HFFc6 (cell line): ENCODE measurements around the gene NUFIP1. TPM values are rescaled to one million over a fixed set of nuclear protein-coding genes. Genes with fewer than 3 reads are reported as not detected.
A peak's percentile ranks its signal among the peaks of the same experiment; 100 is the strongest.

Source experiments
- DNase-seq: peaks from one replicate; pipeline ENCODE4 v3.0.0-alpha.2; 2018
- H3K27ac Mint-ChIP-seq: 2 replicates; pipeline ENCODE4 v1.8.0; 2020; ENCODE audit warnings: mild to moderate bottlenecking, mixed read lengths
- H3K27me3 Mint-ChIP-seq: 2 replicates; pipeline ENCODE4 v1.8.0; 2021; ENCODE audit warnings: mild to moderate bottlenecking, moderate library complexity, mixed read lengths; ENCODE audit not compliant: insufficient read depth
- H3K36me3 Mint-ChIP-seq: 2 replicates; pipeline ENCODE4 v1.8.0; 2021; ENCODE audit warnings: low read depth, mixed read lengths
- H3K4me1 Mint-ChIP-seq: 2 replicates; pipeline ENCODE4 v1.8.0; 2020; ENCODE audit warnings: low read depth, mixed read lengths
- H3K4me3 Mint-ChIP-seq: 2 replicates; pipeline ENCODE4 v1.8.0; 2020; ENCODE audit warnings: mild to moderate bottlenecking, moderate library complexity, mixed read lengths
- H3K9me3 Mint-ChIP-seq: 2 replicates; pipeline ENCODE4 v1.8.0; 2020; ENCODE audit warnings: mild to moderate bottlenecking, mixed read lengths
- CTCF ChIP-seq: fragments of 200-600 bp; sonication (generic); IDR thresholded peaks from 2 replicates; pipeline ENCODE4 v1.5.0; 2021; ENCODE audit warnings: antibody characterized with exemption, mild to moderate bottlenecking
- total RNA-seq, 6 experiments: library from RNA; stranded (reverse); fragmentation: NEBNext Ultra II Directional; extraction: Animal tissue kit (Norgen Biotek cat#: 25700); gene quantifications; 2 replicates in 1 of 6; 3 replicates in 5 of 6; pipeline ENCODE4 v1.2.3, GENCODE V29; 2021

NUFIP1 gene
- total RNA-seq, 6 experiments from 2014 or later = 5.7 to 8.4 (median 7.3) TPM

DNA sequence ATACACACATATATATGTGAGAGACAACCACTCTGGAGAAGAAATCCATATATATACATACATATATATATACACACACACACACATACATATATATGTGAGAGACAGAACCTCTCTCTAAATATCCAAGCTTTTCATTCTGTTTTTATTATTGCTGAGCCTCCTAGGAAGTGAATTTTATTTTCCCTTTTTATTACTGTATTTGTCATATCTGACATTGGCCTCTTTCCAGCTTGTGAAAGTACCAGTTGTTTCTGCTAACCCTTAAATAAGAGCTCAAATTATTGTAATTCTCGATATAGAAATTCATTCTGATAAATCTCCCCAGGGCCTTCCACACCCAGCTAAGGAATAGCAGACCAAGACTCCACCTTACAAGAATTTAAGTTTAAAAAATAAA, 81.0 kb downstream of the NUFIP1 start:
- Mint-ChIP-seq H3K4me3 (no peak overlapping the region), H3K36me3 (peaks cover 3% of the 10 kb centered on the region; the same call in 1 of the 2 replicates), H3K4me1 (peaks cover 41% of the 10 kb centered on the region), H3K9me3 (no peaks in the 10 kb centered on the region; the same call in 1 of the 2 replicates), H3K27me3 (peaks cover 7% of the 10 kb centered on the region), H3K27ac (no peak overlapping the region)
- TF ChIP-seq CTCF = no peak
- no peak for DNase-seq

GRCh38 chr13:44906713-44907112, 82.6 kb downstream of the NUFIP1 start:
- peak overlapping the region; percentile 18; the same call in 1 of the 2 replicates for H3K4me3 Mint-ChIP-seq
- peak overlapping the region; percentile 83 for H3K27ac Mint-ChIP-seq
- H3K9me3 Mint-ChIP-seq = no peaks in the 10 kb centered on the region; the same call in 1 of the 2 replicates
- peak; percentile 23 for DNase-seq
- peaks cover 7% of the 10 kb centered on the region for H3K27me3 Mint-ChIP-seq
- H3K36me3 Mint-ChIP-seq = peaks cover 7% of the 10 kb centered on the region; the same call in 1 of the 2 replicates
- peaks cover 46% of the 10 kb centered on the region for H3K4me1 Mint-ChIP-seq
- no peak for TF ChIP-seq CTCF

DNA sequence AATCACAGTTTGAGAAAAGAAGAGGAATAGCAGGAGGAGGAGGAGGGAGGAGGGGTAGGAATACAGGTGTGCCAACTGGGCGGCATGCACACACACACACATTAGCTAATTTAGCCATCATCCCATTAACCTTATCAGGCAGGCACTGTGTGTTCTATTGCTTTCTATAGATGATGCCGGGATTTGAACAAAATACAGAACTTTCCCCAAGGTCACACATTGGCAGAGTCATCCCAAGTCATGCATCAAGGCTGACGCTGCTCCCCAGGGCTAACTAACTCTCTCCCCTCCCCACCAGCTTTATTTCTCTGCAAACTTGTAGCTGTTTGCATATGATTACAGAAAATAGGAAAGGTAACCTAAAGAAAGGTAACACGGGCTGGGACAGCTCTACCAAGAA, 83.0 kb downstream of the NUFIP1 start:
- H3K27me3 Mint-ChIP-seq = peaks cover 7% of the 10 kb centered on the region
- peak overlapping the region; percentile 83 for H3K27ac Mint-ChIP-seq
- H3K4me3 Mint-ChIP-seq = no peak overlapping the region
- DNase-seq = no peak
- H3K4me1 Mint-ChIP-seq = peaks cover 46% of the 10 kb centered on the region
- H3K36me3 Mint-ChIP-seq = peaks cover 7% of the 10 kb centered on the region; the same call in 1 of the 2 replicates
- H3K9me3 Mint-ChIP-seq = no peaks in the 10 kb centered on the region
- TF ChIP-seq CTCF = no peak

DNA sequence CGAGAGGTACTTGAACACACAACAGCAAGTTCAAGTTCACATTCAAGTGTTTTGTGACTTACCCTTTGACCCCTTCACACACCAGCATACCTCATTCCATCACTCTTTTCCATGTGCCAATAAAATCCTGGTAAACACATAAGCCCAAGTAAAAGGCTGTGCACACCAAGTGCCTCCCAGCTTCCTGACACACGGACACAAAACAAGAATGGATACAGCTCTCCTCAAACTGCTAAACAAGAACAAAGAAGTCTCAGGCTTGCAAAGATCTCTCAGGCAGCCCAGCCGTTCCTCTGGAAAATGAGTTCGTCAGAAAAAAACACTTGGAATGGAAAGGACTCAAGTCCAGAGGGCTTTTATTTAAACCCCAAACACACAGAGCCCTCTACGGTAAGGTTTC, 83.7 kb downstream of the NUFIP1 start:
- TF ChIP-seq CTCF = no peak
- peak overlapping the region; percentile 95 for H3K27ac Mint-ChIP-seq
- DNase-seq = no peak
- H3K4me3 Mint-ChIP-seq = peak overlapping the region; percentile 52
- peaks cover 46% of the 10 kb centered on the region for H3K4me1 Mint-ChIP-seq
- peaks cover 2% of the 10 kb centered on the region for H3K27me3 Mint-ChIP-seq
- H3K9me3 Mint-ChIP-seq = no peaks in the 10 kb centered on the region
- H3K36me3 Mint-ChIP-seq = peaks cover 7% of the 10 kb centered on the region; the same call in 1 of the 2 replicates

GRCh38 chr13:44904967-44905366, 84.3 kb downstream of the NUFIP1 start:
- no peaks in the 10 kb centered on the region for H3K9me3 Mint-ChIP-seq
- TF ChIP-seq CTCF = no peak
- peaks cover 46% of the 10 kb centered on the region for H3K4me1 Mint-ChIP-seq
- peak overlapping the region; percentile 52 for H3K4me3 Mint-ChIP-seq
- H3K27me3 Mint-ChIP-seq = no peaks in the 10 kb centered on the region; the same call in none of the 2 replicates
- peaks cover 7% of the 10 kb centered on the region; the same call in 1 of the 2 replicates for H3K36me3 Mint-ChIP-seq
- DNase-seq = peak; percentile 97
- H3K27ac Mint-ChIP-seq = peak overlapping the region; percentile 95
